Chondrocyte (in vitro differentiated cells): ENCODE data around the gene PAQR8. TPM values are rescaled to one million over a fixed set of nuclear protein-coding genes. Genes with fewer than 3 reads are reported as not detected.

Experiments
- DNase-seq: peaks from one replicate; pipeline ENCODE4 v3.0.0; 2021; ENCODE audit warnings: mixed read lengths, low spot score
- H3K27ac Mint-ChIP-seq: one replicate; pipeline ENCODE4 v1.8.0; 2021; ENCODE audit warnings: mild to moderate bottlenecking, moderate library complexity, mixed read lengths; ENCODE audit not compliant: unreplicated experiment
- H3K27me3 Mint-ChIP-seq: 2 replicates; pipeline ENCODE4 v1.8.0; 2021; ENCODE audit warnings: low read depth, mixed read lengths
- H3K36me3 Mint-ChIP-seq: 2 replicates; pipeline ENCODE4 v1.8.0; 2021; ENCODE audit warnings: low read depth, mixed read lengths
- H3K4me1 Mint-ChIP-seq: 2 replicates; pipeline ENCODE4 v1.8.0; 2021; ENCODE audit warnings: low read depth, mild to moderate bottlenecking, mixed read lengths
- H3K4me3 Mint-ChIP-seq: one replicate; pipeline ENCODE4 v1.8.0; 2021; ENCODE audit warnings: mild to moderate bottlenecking, moderate library complexity, mixed read lengths; ENCODE audit not compliant: unreplicated experiment
- H3K9me3 Mint-ChIP-seq: 2 replicates; pipeline ENCODE4 v1.8.0; 2021; ENCODE audit warnings: low read depth, mixed read lengths
- total RNA-seq: library from RNA; stranded (reverse); gene quantifications from 3 replicates; pipeline ENCODE4 v1.2.1, GENCODE V29; 2021
- TF ChIP-seq, protein P1 (sequence below): fragments of 200-600 bp; sonication (generic); IDR thresholded peaks from 2 replicates; pipeline ENCODE4 v1.5.0; 2021; ENCODE audit warnings: antibody characterized with exemption, mild to moderate bottlenecking, moderate library complexity

Gene PAQR8
- total RNA-seq, 1 donor from 2014 or later = 3.6 TPM

DNA sequence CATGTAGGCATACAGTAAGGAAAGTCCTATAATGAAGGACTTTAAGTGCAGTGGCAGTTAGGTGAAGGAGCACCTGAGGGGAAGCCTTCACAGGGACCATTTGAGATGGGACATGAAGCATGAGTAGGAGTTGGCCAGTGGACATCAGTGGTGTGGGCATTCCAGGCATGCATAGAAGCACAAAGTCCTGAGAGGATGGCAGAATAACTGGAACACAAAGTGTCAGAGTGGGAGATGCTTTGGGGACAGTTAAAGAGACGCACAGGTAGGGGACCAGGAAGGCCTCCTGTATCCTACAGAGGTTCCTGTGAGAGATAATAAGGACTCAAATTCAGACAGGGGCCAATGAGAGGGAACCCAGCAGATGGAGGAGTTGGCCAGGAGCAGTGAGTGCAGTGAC lies 31.8 kb downstream of the PAQR8 start:
- Mint-ChIP-seq H3K27ac (no peak overlapping the region), H3K4me1 (peaks cover 18% of the 10 kb centered on the region), H3K36me3 (no peaks in the 10 kb centered on the region), H3K27me3 (no peaks in the 10 kb centered on the region), H3K4me3 (no peak overlapping the region), H3K9me3 (no peaks in the 10 kb centered on the region)
- TF ChIP-seq, protein P1, sequence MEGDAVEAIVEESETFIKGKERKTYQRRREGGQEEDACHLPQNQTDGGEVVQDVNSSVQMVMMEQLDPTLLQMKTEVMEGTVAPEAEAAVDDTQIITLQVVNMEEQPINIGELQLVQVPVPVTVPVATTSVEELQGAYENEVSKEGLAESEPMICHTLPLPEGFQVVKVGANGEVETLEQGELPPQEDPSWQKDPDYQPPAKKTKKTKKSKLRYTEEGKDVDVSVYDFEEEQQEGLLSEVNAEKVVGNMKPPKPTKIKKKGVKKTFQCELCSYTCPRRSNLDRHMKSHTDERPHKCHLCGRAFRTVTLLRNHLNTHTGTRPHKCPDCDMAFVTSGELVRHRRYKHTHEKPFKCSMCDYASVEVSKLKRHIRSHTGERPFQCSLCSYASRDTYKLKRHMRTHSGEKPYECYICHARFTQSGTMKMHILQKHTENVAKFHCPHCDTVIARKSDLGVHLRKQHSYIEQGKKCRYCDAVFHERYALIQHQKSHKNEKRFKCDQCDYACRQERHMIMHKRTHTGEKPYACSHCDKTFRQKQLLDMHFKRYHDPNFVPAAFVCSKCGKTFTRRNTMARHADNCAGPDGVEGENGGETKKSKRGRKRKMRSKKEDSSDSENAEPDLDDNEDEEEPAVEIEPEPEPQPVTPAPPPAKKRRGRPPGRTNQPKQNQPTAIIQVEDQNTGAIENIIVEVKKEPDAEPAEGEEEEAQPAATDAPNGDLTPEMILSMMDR = no peak
- no peak for DNase-seq

DNA sequence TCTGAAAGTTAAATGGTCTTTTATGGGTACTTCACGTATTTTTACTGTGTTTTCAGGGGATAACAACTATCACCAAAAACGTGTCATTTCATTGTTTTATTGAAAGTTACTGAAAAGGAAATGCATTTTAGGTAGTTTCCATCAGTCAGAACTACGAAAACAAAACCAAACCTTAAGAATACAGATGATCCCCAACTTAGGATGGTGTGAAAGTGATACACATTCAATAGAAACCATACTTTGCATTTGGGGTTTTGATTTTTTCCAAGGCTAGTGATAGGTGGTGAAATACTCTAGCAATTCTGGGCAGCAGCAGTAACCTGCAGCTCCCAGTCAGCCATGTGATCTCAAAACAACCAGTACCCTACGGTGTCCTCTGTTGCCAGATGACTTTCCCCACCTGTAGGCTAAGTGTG lies 32.3 kb downstream of the PAQR8 start:
- Mint-ChIP-seq H3K27me3 (no peaks in the 10 kb centered on the region), H3K4me3 (no peak overlapping the region), H3K36me3 (no peaks in the 10 kb centered on the region), H3K9me3 (no peaks in the 10 kb centered on the region), H3K27ac (no peak overlapping the region), H3K4me1 (peaks cover 17% of the 10 kb centered on the region)
- TF ChIP-seq, protein P1 = no peak
- DNase-seq = no peak

DNA sequence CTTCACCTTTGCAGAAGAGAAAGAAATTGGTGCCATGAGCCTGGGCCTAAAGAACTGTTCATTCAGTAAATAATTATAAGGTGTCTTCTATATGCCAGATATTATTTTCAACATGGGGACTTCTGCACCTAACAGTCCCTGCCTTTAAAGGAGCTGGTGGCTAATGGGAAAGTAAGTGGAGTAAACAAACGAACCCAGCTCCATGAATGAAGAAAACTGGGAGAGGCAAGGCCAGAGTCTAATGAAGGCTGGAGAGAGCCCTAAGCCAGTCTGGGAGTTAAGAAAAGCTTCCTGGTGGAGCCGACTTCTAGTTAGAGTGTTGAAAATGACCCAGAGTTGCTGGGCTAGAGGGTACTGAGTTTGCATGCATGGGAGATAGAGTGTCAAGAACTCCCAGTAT lies 34.0 kb downstream of the PAQR8 start:
- Mint-ChIP-seq H3K4me1 (peaks cover 3% of the 10 kb centered on the region), H3K4me3 (no peak overlapping the region), H3K27ac (no peak overlapping the region), H3K27me3 (no peaks in the 10 kb centered on the region), H3K36me3 (no peaks in the 10 kb centered on the region), H3K9me3 (no peaks in the 10 kb centered on the region)
- DNase-seq = no peak
- TF ChIP-seq, protein P1 = no peak

DNA sequence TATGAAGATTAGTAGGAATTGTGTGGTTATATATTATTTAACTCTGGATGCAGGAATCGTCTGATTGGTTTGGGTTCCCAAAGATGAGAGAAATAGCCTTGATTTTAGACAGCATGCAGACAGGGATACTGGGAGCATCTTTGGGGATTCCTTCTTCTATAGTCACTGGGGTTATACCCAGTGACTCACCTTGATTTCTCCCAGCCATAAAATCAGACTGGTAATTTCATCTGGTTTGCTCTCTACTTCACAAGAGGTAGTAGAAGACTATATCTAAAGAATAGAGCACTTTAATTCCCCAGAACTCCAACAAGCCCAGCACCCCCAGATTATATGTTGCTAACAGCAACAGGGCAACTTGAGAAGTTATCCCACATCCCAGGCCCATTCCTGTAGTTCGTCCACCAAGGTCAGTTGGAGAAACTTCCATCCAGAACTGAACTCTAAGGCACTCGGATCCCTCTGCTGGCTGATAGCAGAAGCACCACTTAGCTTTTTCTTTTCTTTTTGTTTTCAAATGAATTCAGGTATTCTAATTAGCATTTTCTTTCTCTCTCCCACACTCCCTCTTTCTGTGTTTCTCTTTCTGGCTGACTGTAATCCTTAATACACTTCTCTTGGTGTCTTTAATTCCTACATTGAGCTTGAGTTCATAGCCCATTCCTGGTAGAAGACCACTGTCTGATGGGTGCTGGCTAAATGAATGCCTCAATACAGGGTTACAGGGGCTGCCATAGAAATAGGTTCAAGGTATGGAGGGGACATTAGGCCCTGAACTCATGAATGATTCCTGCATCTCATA lies 37.8 kb downstream of the PAQR8 start:
- H3K4me3 Mint-ChIP-seq = no peak overlapping the region
- no peaks in the 10 kb centered on the region for H3K9me3 Mint-ChIP-seq
- no peaks in the 10 kb centered on the region for H3K36me3 Mint-ChIP-seq
- H3K4me1 Mint-ChIP-seq = peaks cover 3% of the 10 kb centered on the region
- H3K27me3 Mint-ChIP-seq = no peaks in the 10 kb centered on the region
- no peak overlapping the region for H3K27ac Mint-ChIP-seq
- DNase-seq = no peak
- TF ChIP-seq, protein P1 = peak; percentile 91

DNA sequence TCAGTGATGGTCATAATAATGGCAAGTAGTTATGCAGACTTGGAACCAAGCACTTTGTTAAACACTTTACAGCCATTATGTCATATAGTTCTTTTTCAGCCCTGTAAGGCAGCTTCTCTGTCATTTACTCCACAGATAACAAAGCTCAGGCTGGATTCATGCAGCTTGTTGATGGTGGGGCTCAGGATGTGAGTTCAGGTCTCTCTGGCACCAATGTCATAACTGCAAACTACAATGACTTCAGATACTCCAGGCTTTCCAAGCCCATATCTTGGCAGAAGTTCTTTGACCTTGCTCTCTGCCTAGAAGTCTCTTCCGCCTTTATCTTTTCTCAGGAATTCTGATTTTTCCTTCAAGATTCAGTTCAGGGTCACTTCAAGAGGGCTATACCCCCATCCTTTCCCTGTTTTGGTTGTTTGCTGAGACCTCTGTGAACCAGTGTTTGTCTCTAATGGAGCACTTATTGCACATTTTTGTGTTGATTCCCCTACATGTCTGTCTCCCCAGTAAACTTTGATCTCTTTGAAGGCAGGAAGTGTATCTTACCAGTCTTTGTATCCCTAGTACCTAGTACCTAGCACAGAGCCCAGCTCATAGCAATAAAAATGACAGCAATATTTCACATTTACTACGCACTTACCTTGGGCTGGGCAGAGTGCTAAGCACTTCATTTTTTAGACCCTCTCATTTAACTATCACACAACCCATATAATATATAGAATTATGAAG lies 38.5 kb downstream of the PAQR8 start:
- TF ChIP-seq, protein P1 = no peak
- no peak overlapping the region for H3K27ac Mint-ChIP-seq
- no peaks in the 10 kb centered on the region for H3K36me3 Mint-ChIP-seq
- H3K9me3 Mint-ChIP-seq = no peaks in the 10 kb centered on the region
- peaks cover 3% of the 10 kb centered on the region for H3K4me1 Mint-ChIP-seq
- H3K27me3 Mint-ChIP-seq = no peaks in the 10 kb centered on the region
- no peak overlapping the region for H3K4me3 Mint-ChIP-seq
- DNase-seq = no peak
